Keratinocyte (primary cell): Measurements from ENCODE around the gene KIAA0930.

Experiments used
- EZH2 ChIP-seq: IDR thresholded peaks from one replicate; pipeline ENCODE4 v1.6.1; 2012; ENCODE audit warnings: inconsistent platforms, mild to moderate bottlenecking, low read length, moderate library complexity
- TF ChIP-seq, protein P1 (sequence below), 3 experiments: IDR thresholded peaks in 1 of 3; conservative IDR thresholded peaks in 1 of 3; optimal IDR thresholded peaks in 1 of 3; 2 replicates in 2 of 3; 3 replicates in 1 of 3; pipeline versions ENCODE3 to v1.5.1; 2011; ENCODE audit warnings: low read length in 3 of 3, mild to moderate bottlenecking in 3 of 3, moderate library complexity in 2 of 3, control low read depth in 1 of 3, inconsistent platforms in 1 of 3; ENCODE audit not compliant: insufficient read depth in 2 of 3; ENCODE audit errors: extremely low read depth in 1 of 3

DNA sequence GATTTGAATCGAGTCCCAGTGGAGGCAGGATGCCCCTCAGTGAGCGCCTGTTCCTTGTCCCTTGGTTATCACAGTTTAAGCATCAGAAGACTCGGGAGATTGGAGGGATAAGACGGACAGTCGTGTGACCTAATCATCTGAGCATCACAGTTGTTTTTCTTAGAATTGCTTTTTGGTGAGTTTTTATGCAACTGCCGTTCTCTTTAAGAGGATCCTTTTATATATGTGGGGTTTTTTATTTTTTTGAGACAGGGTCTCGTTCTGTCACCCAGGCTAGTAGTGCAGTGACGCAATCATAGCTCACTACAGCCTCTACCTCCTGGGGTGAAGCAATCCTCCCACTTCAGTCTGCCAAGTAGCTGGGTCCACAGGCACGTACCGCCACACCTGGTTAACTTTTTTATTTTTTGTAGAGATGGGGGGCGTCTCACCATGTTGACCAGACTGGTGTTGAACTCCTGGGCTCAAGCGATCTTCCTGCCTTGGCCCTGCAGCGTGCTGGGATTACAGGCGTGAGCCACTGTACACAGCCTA is 60.5 kb downstream of the KIAA0930 start:
- TF ChIP-seq EZH2 = no peak
- TF ChIP-seq, protein P1, sequence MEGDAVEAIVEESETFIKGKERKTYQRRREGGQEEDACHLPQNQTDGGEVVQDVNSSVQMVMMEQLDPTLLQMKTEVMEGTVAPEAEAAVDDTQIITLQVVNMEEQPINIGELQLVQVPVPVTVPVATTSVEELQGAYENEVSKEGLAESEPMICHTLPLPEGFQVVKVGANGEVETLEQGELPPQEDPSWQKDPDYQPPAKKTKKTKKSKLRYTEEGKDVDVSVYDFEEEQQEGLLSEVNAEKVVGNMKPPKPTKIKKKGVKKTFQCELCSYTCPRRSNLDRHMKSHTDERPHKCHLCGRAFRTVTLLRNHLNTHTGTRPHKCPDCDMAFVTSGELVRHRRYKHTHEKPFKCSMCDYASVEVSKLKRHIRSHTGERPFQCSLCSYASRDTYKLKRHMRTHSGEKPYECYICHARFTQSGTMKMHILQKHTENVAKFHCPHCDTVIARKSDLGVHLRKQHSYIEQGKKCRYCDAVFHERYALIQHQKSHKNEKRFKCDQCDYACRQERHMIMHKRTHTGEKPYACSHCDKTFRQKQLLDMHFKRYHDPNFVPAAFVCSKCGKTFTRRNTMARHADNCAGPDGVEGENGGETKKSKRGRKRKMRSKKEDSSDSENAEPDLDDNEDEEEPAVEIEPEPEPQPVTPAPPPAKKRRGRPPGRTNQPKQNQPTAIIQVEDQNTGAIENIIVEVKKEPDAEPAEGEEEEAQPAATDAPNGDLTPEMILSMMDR (optimal IDR thresholded peaks at IDR 0.05 in 1 of 3, IDR thresholded peaks at IDR 0.05 in 1 of 3, conservative IDR thresholded peaks at IDR 0.05 in 1 of 3; ENCODE audit: extremely low read depth in 1 of 3, insufficient read depth in 2 of 3, low read length in 3 of 3) = no peak
